ENCODE measurements around the gene DNAJC3. TPM values are rescaled to one million over a fixed set of nuclear protein-coding genes. Genes with fewer than 3 reads are reported as not detected.
A peak's percentile ranks its signal among the peaks of the same experiment; 100 is the strongest.

The DNAJC3 gene
- 71.3 TPM for total RNA-seq
- polyA plus RNA-seq: 21.6 TPM

DNA sequence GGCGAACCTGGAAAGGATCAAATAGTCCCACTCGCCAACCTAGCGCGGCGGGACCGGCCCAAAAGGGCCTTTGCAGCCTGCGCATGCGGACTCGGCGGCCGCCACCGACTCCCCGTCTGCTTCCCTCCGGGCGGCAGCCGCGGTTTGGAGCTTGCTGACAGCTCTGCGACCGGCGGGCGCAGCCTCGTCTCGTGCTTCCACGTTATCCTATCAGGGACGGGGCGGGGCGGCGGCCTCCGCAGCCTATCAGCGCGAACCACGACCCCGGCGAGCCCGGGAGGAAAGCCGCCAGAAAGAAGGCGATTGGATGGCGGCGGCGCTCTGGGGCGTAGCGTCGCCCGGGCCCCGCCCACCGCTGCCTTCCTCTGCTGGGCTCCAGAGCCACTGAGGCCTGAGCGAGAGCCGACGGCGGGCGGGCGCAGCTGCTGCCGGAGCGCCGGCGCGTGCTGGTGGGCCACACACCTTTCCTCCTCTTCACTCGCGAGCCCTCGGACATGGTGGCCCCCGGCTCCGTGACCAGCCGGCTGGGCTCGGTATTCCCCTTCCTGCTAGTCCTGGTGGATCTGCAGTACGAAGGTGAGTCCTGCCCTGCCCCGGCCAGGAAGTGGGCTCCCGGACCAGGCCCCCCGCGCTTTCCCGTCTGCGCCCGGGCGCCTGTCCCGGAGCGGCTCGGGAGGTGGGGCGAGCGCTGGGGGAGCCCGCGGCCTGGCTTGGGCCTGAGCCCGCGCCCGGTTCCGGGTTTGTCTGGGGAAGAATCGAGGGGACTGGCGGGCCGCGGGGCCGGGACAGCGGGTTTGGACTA lies at the start of gene DNAJC3:
DNAJC3 (plus strand) TSS at position 378 of the 802 bp plus-strand sequence; CDS start at position 495, 117 bp downstream.
- peak within 1 kb of the TSS; percentile 89 for H3K27ac ChIP-seq (ENCODE audit: low read depth)
- under 1% methylated on average over 90 of the region's 90 CpGs for WGBS
- H3K4me1 ChIP-seq (ENCODE audit: insufficient read depth): no peaks in the 10 kb centered on the region
- peak; percentile 89 for DNase-seq (ENCODE audit: extremely low spot score)
- peak within 1 kb of the TSS; percentile 85 for H3K4me3 ChIP-seq (ENCODE audit: low read depth, low read length)
- no peaks in the 10 kb centered on the region for H3K36me3 ChIP-seq (ENCODE audit: insufficient read depth)

DNA sequence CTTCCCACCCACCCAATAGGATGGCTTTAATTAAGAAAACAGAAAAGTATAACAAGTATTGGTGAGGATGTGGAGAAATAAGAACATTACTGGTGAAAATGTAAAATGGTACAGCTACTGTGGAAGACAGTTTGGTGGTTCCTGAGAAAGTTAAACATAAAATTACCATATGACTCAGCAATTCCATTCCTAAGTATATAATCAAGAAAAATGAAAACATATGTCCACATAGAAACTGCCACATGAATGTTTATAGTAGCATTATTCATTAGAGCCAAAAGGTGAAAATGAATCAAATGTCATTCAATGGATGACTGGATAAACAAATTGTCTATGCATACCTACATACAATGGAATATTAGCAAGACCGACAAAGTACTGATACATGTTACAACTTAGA lies 49.3 kb upstream of the DNAJC3 start:
- no peak for DNase-seq (ENCODE audit: extremely low spot score)
- no peaks in the 10 kb centered on the region for H3K36me3 ChIP-seq (ENCODE audit: insufficient read depth)
- no peaks in the 10 kb centered on the region for H3K4me1 ChIP-seq (ENCODE audit: insufficient read depth)
- H3K27ac ChIP-seq (ENCODE audit: low read depth): no peak overlapping the region
- 99% methylated on average over 1 of the region's 1 CpG for WGBS
- no peak overlapping the region for H3K4me3 ChIP-seq (ENCODE audit: low read depth, low read length)

DNA sequence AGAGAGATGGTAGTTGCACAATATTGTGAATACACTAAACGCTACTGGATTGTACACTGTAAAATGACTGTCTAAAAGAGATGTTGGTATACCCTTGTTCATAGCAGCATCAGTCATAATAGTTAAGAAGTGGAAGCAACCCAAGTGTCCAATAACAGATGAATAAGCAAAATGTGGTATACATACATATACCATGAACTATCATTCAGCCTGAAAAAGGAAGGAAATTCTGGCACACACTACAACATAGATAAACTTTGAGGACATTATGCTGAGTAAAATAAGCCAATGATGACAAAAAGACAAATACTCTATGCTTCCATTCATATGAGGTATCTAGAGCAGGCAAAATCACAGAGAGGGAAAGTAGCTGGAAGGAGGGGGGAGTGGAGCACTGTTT lies 48.5 kb upstream of the DNAJC3 start:
- DNase-seq (ENCODE audit: extremely low spot score): no peak
- H3K27ac ChIP-seq (ENCODE audit: low read depth): no peak overlapping the region
- H3K4me1 ChIP-seq (ENCODE audit: insufficient read depth): no peaks in the 10 kb centered on the region
- no peak overlapping the region for H3K4me3 ChIP-seq (ENCODE audit: low read depth, low read length)
- WGBS: 95% methylated on average over 1 of the region's 1 CpG
- no peaks in the 10 kb centered on the region for H3K36me3 ChIP-seq (ENCODE audit: insufficient read depth)

GRCh38 chr13:95629071-95629470 lies 47.9 kb upstream of the DNAJC3 start:
- WGBS: 86% methylated on average over 4 of the region's 4 CpGs
- Histone ChIP-seq H3K4me1 (ENCODE audit: insufficient read depth) (no peaks in the 10 kb centered on the region), H3K27ac (ENCODE audit: low read depth) (no peak overlapping the region), H3K4me3 (ENCODE audit: low read depth, low read length) (no peak overlapping the region), H3K36me3 (ENCODE audit: insufficient read depth) (no peaks in the 10 kb centered on the region)
- DNase-seq (ENCODE audit: extremely low spot score): no peak

- Histone ChIP-seq H3K27ac (ENCODE audit: low read depth) (no peak overlapping the region), H3K4me1 (ENCODE audit: insufficient read depth) (no peaks in the 10 kb centered on the region), H3K36me3 (ENCODE audit: insufficient read depth) (no peaks in the 10 kb centered on the region), H3K4me3 (ENCODE audit: low read depth, low read length) (no peak overlapping the region)
- DNase-seq (ENCODE audit: extremely low spot score): no peak
- WGBS: 93% methylated on average over 3 of the region's 3 CpGs
These were observed 46.3 kb upstream of the DNAJC3 start for GRCh38 chr13:95630593-95630992.

- Histone ChIP-seq H3K4me1 (ENCODE audit: insufficient read depth) (no peaks in the 10 kb centered on the region), H3K36me3 (ENCODE audit: insufficient read depth) (no peaks in the 10 kb centered on the region), H3K27ac (ENCODE audit: low read depth) (no peak overlapping the region), H3K4me3 (ENCODE audit: low read depth, low read length) (no peak overlapping the region)
- no peak for DNase-seq (ENCODE audit: extremely low spot score)
These were observed 40.1 kb upstream of the DNAJC3 start for GRCh38 chr13:95636853-95637252.

DNA sequence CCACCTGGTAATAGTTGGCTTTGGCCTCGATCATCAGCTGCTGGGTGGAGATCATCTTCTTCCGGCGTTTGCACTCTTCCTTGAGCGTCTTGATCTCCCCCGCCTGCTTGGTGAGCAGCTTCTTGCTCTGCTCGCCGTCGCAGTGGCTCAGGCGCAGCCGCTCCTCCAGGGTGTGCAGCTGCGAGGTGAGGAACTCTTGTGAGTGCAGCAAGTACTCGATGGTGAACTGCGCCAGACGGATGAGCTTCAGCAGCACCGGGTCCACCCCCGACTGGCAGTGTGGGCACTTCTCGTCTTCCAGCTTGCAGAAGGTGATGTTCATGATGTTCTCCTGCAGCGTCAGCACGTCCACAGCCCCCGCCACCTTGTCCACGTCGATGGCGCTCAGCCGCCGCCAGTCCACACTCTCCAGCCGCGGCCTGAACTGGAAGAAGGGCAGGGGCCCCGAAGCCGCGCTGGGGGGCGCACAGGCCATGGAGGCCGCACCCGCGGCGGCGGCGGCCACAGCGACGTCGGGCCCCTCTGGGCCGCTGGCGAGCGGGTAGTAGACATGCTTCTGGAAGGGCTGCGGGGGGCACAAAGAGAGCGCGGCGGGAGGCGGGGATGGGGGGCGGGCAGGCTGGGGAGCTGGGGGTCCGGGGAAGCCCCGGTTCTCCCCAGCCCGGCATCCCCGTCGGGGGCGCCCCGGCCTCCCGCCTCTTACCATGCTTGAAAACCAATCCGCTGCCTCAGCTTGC lies 35.5 kb upstream of the DNAJC3 start:
- no peak for DNase-seq (ENCODE audit: extremely low spot score)
- WGBS: 19% methylated on average over 58 of the region's 58 CpGs
- no peaks in the 10 kb centered on the region for H3K36me3 ChIP-seq (ENCODE audit: insufficient read depth)
- H3K27ac ChIP-seq (ENCODE audit: low read depth): no peak overlapping the region
- H3K4me1 ChIP-seq (ENCODE audit: insufficient read depth): no peaks in the 10 kb centered on the region
- H3K4me3 ChIP-seq (ENCODE audit: low read depth, low read length): peak overlapping the region; percentile 50

- Histone ChIP-seq H3K4me1 (ENCODE audit: insufficient read depth) (no peaks in the 10 kb centered on the region), H3K4me3 (ENCODE audit: low read depth, low read length) (peak overlapping the region; percentile 50), H3K36me3 (ENCODE audit: insufficient read depth) (no peaks in the 10 kb centered on the region), H3K27ac (ENCODE audit: low read depth) (no peak overlapping the region)
- DNase-seq (ENCODE audit: extremely low spot score): no peak
- 7% methylated on average over 35 of the region's 35 CpGs for WGBS
These were observed 34.8 kb upstream of the DNAJC3 start for GRCh38 chr13:95642028-95642621.

GRCh38 chr13:95642999-95643398 lies 33.9 kb upstream of the DNAJC3 start:
- WGBS: 42% methylated on average over 3 of the region's 3 CpGs
- Histone ChIP-seq H3K36me3 (ENCODE audit: insufficient read depth) (no peaks in the 10 kb centered on the region), H3K4me1 (ENCODE audit: insufficient read depth) (no peaks in the 10 kb centered on the region), H3K27ac (ENCODE audit: low read depth) (no peak overlapping the region), H3K4me3 (ENCODE audit: low read depth, low read length) (no peak overlapping the region)
- no peak for DNase-seq (ENCODE audit: extremely low spot score)

DNA sequence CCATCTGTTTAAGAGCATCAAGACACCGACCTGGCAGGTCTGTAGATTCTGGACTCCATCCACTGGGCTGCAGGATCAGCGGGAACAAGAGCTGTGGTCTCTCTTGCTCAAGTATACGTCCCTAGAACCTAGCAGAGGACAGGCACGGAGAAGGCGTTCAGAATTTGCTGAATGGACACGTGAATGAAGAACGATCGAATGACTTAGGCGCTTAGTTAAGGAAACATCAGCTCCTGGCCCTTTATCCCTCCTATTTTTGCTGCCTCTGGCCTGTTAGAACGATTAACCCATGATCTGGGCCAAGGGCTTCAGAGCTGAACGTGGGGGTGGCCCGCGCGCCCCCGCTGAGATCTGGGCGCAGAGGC lies 33.4 kb upstream of the DNAJC3 start:
- no peaks in the 10 kb centered on the region for H3K4me1 ChIP-seq (ENCODE audit: insufficient read depth)
- DNase-seq (ENCODE audit: extremely low spot score): no peak

GRCh38 chr13:95643936-95644598 lies 32.9 kb upstream of the DNAJC3 start:
- Histone ChIP-seq H3K36me3 (ENCODE audit: insufficient read depth) (no peaks in the 10 kb centered on the region), H3K27ac (ENCODE audit: low read depth) (peak overlapping the region; percentile 19), H3K4me1 (ENCODE audit: insufficient read depth) (no peaks in the 10 kb centered on the region), H3K4me3 (ENCODE audit: low read depth, low read length) (peak overlapping the region; percentile 70)
- DNase-seq (ENCODE audit: extremely low spot score): no peak
- WGBS: 1% methylated on average over 62 of the region's 62 CpGs

More for the DNA sequence above, 33.4 kb upstream of the DNAJC3 start:
- Histone ChIP-seq H3K27ac (ENCODE audit: low read depth) (peak overlapping the region; percentile 19), H3K4me3 (ENCODE audit: low read depth, low read length) (peak overlapping the region; percentile 70), H3K36me3 (ENCODE audit: insufficient read depth) (no peaks in the 10 kb centered on the region)
- 7% methylated on average over 16 of the region's 16 CpGs for WGBS

DNA sequence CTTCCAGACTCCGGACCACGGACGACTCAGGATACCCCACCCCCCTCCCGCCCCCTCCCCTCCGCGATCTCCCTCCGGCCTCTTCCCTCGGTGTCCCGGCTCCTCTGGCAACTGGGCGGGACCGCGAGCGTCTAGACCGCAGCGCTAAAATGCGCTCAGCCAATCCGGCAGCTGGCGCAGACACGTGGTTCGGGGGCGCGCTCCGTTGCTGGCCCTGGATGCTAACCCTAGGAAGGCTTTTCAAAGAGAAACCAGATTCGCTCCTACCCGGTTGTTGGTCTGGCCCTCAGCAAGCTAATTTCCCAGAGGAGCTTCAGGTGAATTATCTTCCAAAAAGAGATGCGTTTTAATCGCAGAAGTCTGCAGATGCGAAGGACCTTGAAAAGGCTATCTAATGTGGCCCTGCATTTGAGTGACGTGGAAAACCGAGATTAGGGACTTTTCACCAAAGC lies 32.3 kb upstream of the DNAJC3 start, which contains the start of gene DZIP1:
DZIP1 (minus strand) TSS at position 106 of the 452 bp plus-strand sequence. CDS start 2,677 bp downstream, outside the sequence.
- H3K27ac ChIP-seq (ENCODE audit: low read depth): peak within 1 kb of the TSS; percentile 19

DNA sequence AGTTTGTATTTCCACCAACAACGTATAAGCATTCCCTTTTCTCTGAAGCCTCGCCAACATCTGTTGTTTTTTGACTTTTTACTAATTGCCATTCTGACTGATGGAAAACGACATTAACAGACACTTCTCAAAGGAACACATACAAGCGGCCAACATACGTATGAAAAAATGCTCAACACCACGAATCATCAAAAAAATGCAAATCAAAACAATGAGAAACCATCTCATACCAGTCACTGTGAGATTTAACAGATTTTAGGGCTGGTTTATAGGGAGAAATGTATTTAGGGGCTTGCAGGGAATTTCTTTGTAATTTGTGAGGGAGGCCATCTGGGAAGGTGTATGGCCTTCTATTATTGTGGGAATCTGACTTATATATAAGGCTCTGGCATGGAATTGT lies 29.6 kb upstream of the DNAJC3 start:
- Histone ChIP-seq H3K4me3 (ENCODE audit: low read depth, low read length) (no peak overlapping the region), H3K4me1 (ENCODE audit: insufficient read depth) (no peaks in the 10 kb centered on the region), H3K36me3 (ENCODE audit: insufficient read depth) (no peaks in the 10 kb centered on the region), H3K27ac (ENCODE audit: low read depth) (no peak overlapping the region)
- 72% methylated on average over 6 of the region's 6 CpGs for WGBS
- no peak for DNase-seq (ENCODE audit: extremely low spot score)

More for the DNA sequence above, 32.3 kb upstream of the DNAJC3 start, which contains the start of gene DZIP1:
- no peaks in the 10 kb centered on the region for H3K4me1 ChIP-seq (ENCODE audit: insufficient read depth)
- no peaks in the 10 kb centered on the region for H3K36me3 ChIP-seq (ENCODE audit: insufficient read depth)
- peak within 1 kb of the TSS; percentile 70 for H3K4me3 ChIP-seq (ENCODE audit: low read depth, low read length)
- WGBS: 2% methylated on average over 30 of the region's 30 CpGs
- peak; percentile 52 for DNase-seq (ENCODE audit: extremely low spot score)
